Fibroblast of pulmonary artery (primary cell): ENCODE results near the gene GPC3.

ENCODE experiments used
- DNase-seq: peaks from one replicate; pipeline ENCODE4 v3.0.0-alpha.2; 2010; ENCODE audit warnings: low read depth
- H3K4me3 ChIP-seq: replicated peaks from 2 replicates; pipeline ENCODE4 v1.5.1; 2011; ENCODE audit warnings: low read depth, mild to moderate bottlenecking, control low read depth, low read length, moderate library complexity
- CTCF ChIP-seq: IDR thresholded peaks from 2 replicates; pipeline ENCODE4 v1.5.1; 2011; ENCODE audit warnings: mild to moderate bottlenecking, control low read depth, low read length, inconsistent platforms; ENCODE audit errors: missing control alignments

GPC3 gene

GRCh38 chrX:133587071-133587470, 398.3 kb downstream of the GPC3 start:
- DNase-seq: no peak
- TF ChIP-seq CTCF: no peak
- no peak overlapping the region for H3K4me3 ChIP-seq

GRCh38 chrX:133586443-133586842, 399.0 kb downstream of the GPC3 start:
- DNase-seq: no peak

GRCh38 chrX:133583825-133584224, 401.6 kb downstream of the GPC3 start:
- DNase-seq: no peak
- no peak for TF ChIP-seq CTCF
- no peak overlapping the region for H3K4me3 ChIP-seq

More at GRCh38 chrX:133586443-133586842, 399.0 kb downstream of the GPC3 start:
- no peak overlapping the region for H3K4me3 ChIP-seq
- no peak for TF ChIP-seq CTCF

- DNase-seq: no peak
- TF ChIP-seq CTCF: no peak
- H3K4me3 ChIP-seq: no peak overlapping the region
These were observed 404.8 kb downstream of the GPC3 start for GRCh38 chrX:133580625-133581024.

- TF ChIP-seq CTCF: no peak
- DNase-seq: no peak
- no peak overlapping the region for H3K4me3 ChIP-seq
These were observed 405.8 kb downstream of the GPC3 start for GRCh38 chrX:133579631-133580030.

GRCh38 chrX:133576876-133577275, 408.5 kb downstream of the GPC3 start:
- H3K4me3 ChIP-seq: no peak overlapping the region
- DNase-seq: no peak
- TF ChIP-seq CTCF: no peak

- no peak overlapping the region for H3K4me3 ChIP-seq
- no peak for TF ChIP-seq CTCF
- DNase-seq: no peak
These were observed 409.8 kb downstream of the GPC3 start for GRCh38 chrX:133575501-133576136.
